PFSK-1 (cell line): ENCODE measurements around the gene ESF1.

Source experiments
- FOXP2 ChIP-seq: optimal IDR thresholded peaks from 2 replicates; pipeline ENCODE3; 2011; ENCODE audit warnings: borderline replicate concordance, control low read depth, inconsistent platforms; ENCODE audit not compliant: insufficient read depth; ENCODE audit errors: extremely low read length, extremely low read depth
- POLR2AphosphoS5 ChIP-seq: IDR thresholded peaks from 2 replicates; pipeline ENCODE4 v1.6.1; 2012; ENCODE audit warnings: low read depth, mild to moderate bottlenecking, control low read depth, low read length, moderate library complexity
- REST ChIP-seq, 2 experiments: IDR thresholded peaks; 2 replicates each; pipeline versions ENCODE4 v1.6.1 to v1.8.0; 2011 to 2012; ENCODE audit warnings: low read depth in 2 of 2, low read length in 2 of 2, control low read depth in 1 of 2, inconsistent platforms in 1 of 2, mild to moderate bottlenecking in 1 of 2, moderate library complexity in 1 of 2; ENCODE audit not compliant: insufficient read depth in 1 of 2
- SIN3A ChIP-seq: IDR thresholded peaks from 2 replicates; pipeline ENCODE4 v1.6.1; 2012; ENCODE audit warnings: mild to moderate bottlenecking, low read length, moderate library complexity, borderline replicate concordance; ENCODE audit not compliant: insufficient read depth
- TAF1 ChIP-seq: IDR thresholded peaks from 2 replicates; pipeline ENCODE4 v1.6.1; 2012; ENCODE audit warnings: low read length, control low read depth, borderline replicate concordance; ENCODE audit not compliant: insufficient read depth

ESF1 gene

GRCh38 chr20:13772529-13772928 lies 12.2 kb downstream of the ESF1 start:
- TF ChIP-seq FOXP2: no peak
- no peak for TF ChIP-seq REST (IDR thresholded peaks at IDR 0.05; ENCODE audit: insufficient read depth in 1 of 2, low read depth in 2 of 2, low read length in 2 of 2)
- TF ChIP-seq SIN3A: no peak
- no peak for TF ChIP-seq POLR2AphosphoS5
- TF ChIP-seq TAF1: no peak

- no peak for TF ChIP-seq REST (IDR thresholded peaks at IDR 0.05; ENCODE audit: insufficient read depth in 1 of 2, low read depth in 2 of 2, low read length in 2 of 2)
Observed at GRCh38 chr20:13771853-13772453, 12.8 kb downstream of the ESF1 start.

- TF ChIP-seq REST (IDR thresholded peaks at IDR 0.05; ENCODE audit: insufficient read depth in 1 of 2, low read depth in 2 of 2, low read length in 2 of 2): no peak
- no peak for TF ChIP-seq SIN3A
- no peak for TF ChIP-seq POLR2AphosphoS5
- TF ChIP-seq TAF1: no peak
- TF ChIP-seq FOXP2: no peak
Observed at GRCh38 chr20:13770141-13770540, 14.6 kb downstream of the ESF1 start.

DNA sequence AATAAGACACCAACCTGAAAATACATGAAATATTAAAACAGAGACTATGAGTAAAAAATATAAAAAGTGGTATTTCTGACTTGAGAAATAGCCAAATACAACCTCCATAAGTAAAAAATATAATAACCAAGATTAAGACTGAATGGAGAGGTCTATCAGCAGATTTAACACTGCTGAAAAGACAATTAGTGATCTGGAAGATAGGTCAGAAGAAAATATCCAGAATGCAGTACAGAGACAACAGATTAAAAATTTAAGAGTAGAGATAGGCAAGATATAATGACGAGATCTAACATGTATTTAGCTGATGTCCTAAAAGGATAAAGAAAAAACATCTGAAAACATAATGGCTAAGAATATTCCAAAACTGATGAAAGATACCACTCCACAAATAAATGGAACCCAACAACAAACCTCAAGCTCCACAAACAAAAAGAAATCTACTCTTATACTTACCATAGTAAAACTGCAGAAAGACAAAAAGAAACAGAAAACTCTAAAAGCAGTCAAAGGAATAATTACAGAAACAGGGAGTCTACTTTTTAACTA lies 18.8 kb downstream of the ESF1 start:
- no peak for TF ChIP-seq TAF1
- no peak for TF ChIP-seq REST (IDR thresholded peaks at IDR 0.05; ENCODE audit: insufficient read depth in 1 of 2, low read depth in 2 of 2, low read length in 2 of 2)
- no peak for TF ChIP-seq FOXP2
- no peak for TF ChIP-seq SIN3A
- TF ChIP-seq POLR2AphosphoS5: no peak

- TF ChIP-seq TAF1 (no peak), REST (IDR thresholded peaks at IDR 0.05; ENCODE audit: insufficient read depth in 1 of 2, low read depth in 2 of 2, low read length in 2 of 2) (no peak), POLR2AphosphoS5 (no peak), FOXP2 (no peak), SIN3A (no peak)
Observed at GRCh38 chr20:13765299-13765698, 19.4 kb downstream of the ESF1 start.
